Measurements from ENCODE around the gene MAML2. TPM values are rescaled to one million over a fixed set of nuclear protein-coding genes. Genes with fewer than 3 reads are reported as not detected.

MAML2 gene
- total and polyA plus RNA-seq, 2 of the 13 experiments (the other 11 are each of a cell fraction or from before 2014, with no cell fraction given) = 2.3 to 25.9 TPM

- ATAC-seq (no peak), FAIRE-seq (no peak), DNase-seq (ENCODE audit: low spot score) (no peak)
- no TSS peak for BruUV-seq (replicated peaks)
- Histone ChIP-seq H3K27ac (ENCODE audit: extremely low read length, insufficient read depth, low read length) (no peak overlapping the region), H3K27me3 (ENCODE audit: control insufficient read depth in 1 of 2, insufficient read depth in 2 of 2, low read length in 2 of 2) (no peaks in the 10 kb centered on the region), H3K4me2 (ENCODE audit: low read depth, low read length) (no peak overlapping the region), H3K4me3 (replicated peaks in 1 of 3; ENCODE audit: insufficient read depth in 1 of 3, low read depth in 2 of 3, low read length in 3 of 3) (no peak overlapping the region), H3K9ac (ENCODE audit: insufficient read depth, low read depth, low read length) (no peak overlapping the region), H3K36me3 (replicated peaks in 1 of 2; ENCODE audit: control insufficient read depth in 1 of 2, insufficient read depth in 2 of 2, low read length in 2 of 2) (peaks cover 4 to 5% of the 10 kb centered on the region in 2 experiments; a peak in 2 of 5 replicates), H4K20me1 (ENCODE audit: insufficient read depth, low read length) (no peaks in the 10 kb centered on the region), H3K4me1 (ENCODE audit: insufficient read depth, low read length) (peaks cover 11% of the 10 kb centered on the region), H2AFZ (ENCODE audit: low read length) (no peak overlapping the region), H3K9me3 (ENCODE audit: low read length) (no peaks in the 10 kb centered on the region), H3K79me2 (ENCODE audit: insufficient read depth, low read length) (no peaks in the 10 kb centered on the region)
- CTCF ChIA-PET (ENCODE audit: low intra/inter-chr PET ratio, low total read pairs) = no interaction called here
- TF ChIP-seq ZNF263 (CRISPR knock-in tag; IDR thresholded peaks at IDR 0.05) = no peak
- in situ Hi-C loops (cut with HindIII; ENCODE audit: extremely low pct_ligation_motif_present, low pct_unique_long_range_greater_than_20kb) (no loop called here), intact Hi-C loops (cut with micrococcal nuclease; ENCODE audit: unreplicated experiment) (no loop called here)
- POLR2A ChIA-PET = no interaction called here
- 77% methylated on average over 4 of the region's 4 CpGs for WGBS (ENCODE audit: low lambda C conversion rate)
Observed at GRCh38 chr11:95996621-95997235, 346.3 kb downstream of the MAML2 start.

- intact Hi-C loops (cut with micrococcal nuclease; ENCODE audit: unreplicated experiment) = no loop called here
- in situ Hi-C loops (cut with HindIII; ENCODE audit: extremely low pct_ligation_motif_present, low pct_unique_long_range_greater_than_20kb) = no loop called here
- WGBS (ENCODE audit: low lambda C conversion rate) = 77% methylated on average over 4 of the region's 4 CpGs
Observed at GRCh38 chr11:95994329-95994728, 348.7 kb downstream of the MAML2 start.

More at GRCh38 chr11:95994329-95994728, 348.7 kb downstream of the MAML2 start:
- no peak overlapping the region for H3K9ac ChIP-seq (ENCODE audit: insufficient read depth, low read depth, low read length)
- ATAC-seq = no peak
- CTCF ChIA-PET (ENCODE audit: low intra/inter-chr PET ratio, low total read pairs) = no interaction called here
- no peak for FAIRE-seq
- H3K4me3 ChIP-seq (replicated peaks in 1 of 3; ENCODE audit: insufficient read depth in 1 of 3, low read depth in 2 of 3, low read length in 3 of 3) = no peak overlapping the region
- H2AFZ ChIP-seq (ENCODE audit: low read length) = no peak overlapping the region
- BruUV-seq (replicated peaks) = no TSS peak
- no peaks in the 10 kb centered on the region for H4K20me1 ChIP-seq (ENCODE audit: insufficient read depth, low read length)
- H3K36me3 ChIP-seq (replicated peaks in 1 of 2; ENCODE audit: control insufficient read depth in 1 of 2, insufficient read depth in 2 of 2, low read length in 2 of 2) = peaks cover 4 to 27% of the 10 kb centered on the region in 2 experiments
- H3K79me2 ChIP-seq (ENCODE audit: insufficient read depth, low read length) = no peaks in the 10 kb centered on the region
- H3K27me3 ChIP-seq (ENCODE audit: control insufficient read depth in 1 of 2, insufficient read depth in 2 of 2, low read length in 2 of 2) = no peaks in the 10 kb centered on the region
- DNase-seq (ENCODE audit: low spot score) = no peak
- peaks cover 11% of the 10 kb centered on the region; the same call in 1 of the 2 replicates for H3K4me1 ChIP-seq (ENCODE audit: insufficient read depth, low read length)
- no peak overlapping the region for H3K4me2 ChIP-seq (ENCODE audit: low read depth, low read length)
- TF ChIP-seq ZNF282 (IDR thresholded peaks at IDR 0.05; ENCODE audit: partially characterized antibody) (no peak), CBX1 (IDR thresholded peaks at IDR 0.05; ENCODE audit: low read depth) (no peak)
- no peaks in the 10 kb centered on the region for H3K9me3 ChIP-seq (ENCODE audit: low read length)
- no peak overlapping the region for H3K27ac ChIP-seq (ENCODE audit: extremely low read length, insufficient read depth, low read length)
- POLR2A ChIA-PET = no interaction called here
